Stimulated activated CD4-positive, alpha-beta T cell treated with anti-CD3 and anti-CD28 coated beads, Interleukin-4, amount 100 ng/mL, for 1 hour (primary cell): ENCODE results near the gene BUD13.
"Not testable (repeated sequence)": the region's sequence is repeated elsewhere in the genome, so short reads cannot be mapped to it uniquely, and the experiment has no call there.

ENCODE experiments used
- DNase-seq: peaks from one replicate; pipeline ENCODE4 v3.0.0-alpha.2; 2020

The BUD13 gene

GRCh38 chr11:116772443-116773202, at the start of gene BUD13:
Gene BUD13 (minus strand): TSS chr11:116772987. CDS start chr11:116772964, 23 bp downstream.
- DNase-seq = peak; percentile 97

GRCh38 chr11:116822575-116822974, 49.8 kb upstream of the BUD13 start:
- DNase-seq = no peak

GRCh38 chr11:116821050-116821918, 48.5 kb upstream of the BUD13 start:
- DNase-seq = no peak

- no peak for DNase-seq
Observed at GRCh38 chr11:116819049-116819448, 46.3 kb upstream of the BUD13 start.

GRCh38 chr11:116814502-116814901, 41.7 kb upstream of the BUD13 start:
- no peak for DNase-seq

- no peak for DNase-seq
Observed at GRCh38 chr11:116813781-116814471, 41.1 kb upstream of the BUD13 start.

GRCh38 chr11:116813170-116813569, 40.4 kb upstream of the BUD13 start:
- no peak for DNase-seq

GRCh38 chr11:116812109-116812508, 39.3 kb upstream of the BUD13 start:
- DNase-seq = no peak

GRCh38 chr11:116811194-116811593, 38.4 kb upstream of the BUD13 start:
- DNase-seq = no peak

- DNase-seq = no peak
Observed at GRCh38 chr11:116808262-116809175, 35.7 kb upstream of the BUD13 start.

GRCh38 chr11:116807601-116808261, 34.9 kb upstream of the BUD13 start:
- DNase-seq = no peak

GRCh38 chr11:116804001-116804400, 31.2 kb upstream of the BUD13 start:
- DNase-seq = no peak

- not testable (repeated sequence) for DNase-seq
Observed at GRCh38 chr11:116801662-116802061, 28.9 kb upstream of the BUD13 start.

- no peak for DNase-seq
Observed at GRCh38 chr11:116800610-116801009, 27.8 kb upstream of the BUD13 start.

GRCh38 chr11:116798368-116798767, 25.6 kb upstream of the BUD13 start:
- no peak for DNase-seq

- no peak for DNase-seq
Observed at GRCh38 chr11:116797816-116798215, 25.0 kb upstream of the BUD13 start.

- DNase-seq = no peak
Observed at GRCh38 chr11:116796548-116796947, 23.8 kb upstream of the BUD13 start.

GRCh38 chr11:116794851-116795250, 22.1 kb upstream of the BUD13 start:
- DNase-seq = no peak

- no peak for DNase-seq
Observed at GRCh38 chr11:116793772-116794097, 20.9 kb upstream of the BUD13 start.

GRCh38 chr11:116792869-116793771, 20.3 kb upstream of the BUD13 start:
- DNase-seq = no peak
